Measurements from ENCODE around the gene THAP2. TPM values are rescaled to one million over a fixed set of nuclear protein-coding genes. Genes with fewer than 3 reads are reported as not detected.

THAP2 gene
- total RNA-seq, 5 donors from 2014 or later (not counting 1 experiment from before 2014, with no cell fraction given): 8.3 to 23.1 (median 8.6) TPM

GRCh38 chr12:71721783-71722505, 57.8 kb downstream of the THAP2 start:
- no peaks in the 10 kb centered on the region for H3K27me3 ChIP-seq (replicated peaks in 1 of 2; ENCODE audit: control insufficient read depth in 2 of 2, extremely low read depth in 1 of 2, insufficient read depth in 2 of 2, low read length in 1 of 2)
- no peaks in the 10 kb centered on the region for H3K36me3 Mint-ChIP-seq
- H3K9me3 ChIP-seq: no peaks in the 10 kb centered on the region
- no peak overlapping the region for H3K4me3 Mint-ChIP-seq
- 100% methylated on average over 2 of the region's 4 CpGs for WGBS (ENCODE audit: insufficient coverage)
- H3K9me3 Mint-ChIP-seq: no peaks in the 10 kb centered on the region
- ATAC-seq (replicated peaks in 1 of 4) (no peak), DNase-seq (no peak)
- no peak overlapping the region for H3K27ac ChIP-seq (ENCODE audit: low read length)
- CTCF ChIA-PET: interaction anchor here in 1 of 2 donors (1.4 kb wide), 1 partner anchor 25 kb away, joined by 5 read pairs; no protein-coding TSS in a partner anchor
- no peaks in the 10 kb centered on the region for H3K4me1 ChIP-seq (ENCODE audit: control insufficient read depth in 1 of 2, extremely low read depth in 1 of 2, insufficient read depth in 2 of 2, low read length in 2 of 2)
- no peak overlapping the region for H3K27ac Mint-ChIP-seq
- H3K4me1 Mint-ChIP-seq: no peaks in the 10 kb centered on the region
- H3K4me3 ChIP-seq (ENCODE audit: control insufficient read depth in 1 of 2, extremely low read depth in 1 of 2, low read length in 1 of 2): no peak overlapping the region
- H3K36me3 ChIP-seq (ENCODE audit: control insufficient read depth in 2 of 2, extremely low read depth in 1 of 2, insufficient read depth in 1 of 2, low read length in 1 of 2): no peaks in the 10 kb centered on the region
- POLR2A ChIA-PET: no interaction called here
- peaks cover 2 to 5% of the 10 kb centered on the region in 2 donors for H3K27me3 Mint-ChIP-seq

- Mint-ChIP-seq H3K9me3 (no peaks in the 10 kb centered on the region), H3K4me1 (no peaks in the 10 kb centered on the region), H3K4me3 (no peak overlapping the region), H3K36me3 (no peaks in the 10 kb centered on the region), H3K27me3 (peaks cover 0 to 5% of the 10 kb centered on the region in 2 donors), H3K27ac (no peak overlapping the region)
- H3K36me3 ChIP-seq (ENCODE audit: control insufficient read depth in 2 of 2, extremely low read depth in 1 of 2, insufficient read depth in 1 of 2, low read length in 1 of 2): no peaks in the 10 kb centered on the region
- ATAC-seq (replicated peaks in 1 of 4) (no peak), DNase-seq (no peak)
- H3K4me3 ChIP-seq (ENCODE audit: control insufficient read depth in 1 of 2, extremely low read depth in 1 of 2, low read length in 1 of 2): no peak overlapping the region
- POLR2A ChIA-PET: no interaction called here
- peaks cover 0 to 3% of the 10 kb centered on the region in 2 experiments for H3K27me3 ChIP-seq (replicated peaks in 1 of 2; ENCODE audit: control insufficient read depth in 2 of 2, extremely low read depth in 1 of 2, insufficient read depth in 2 of 2, low read length in 1 of 2)
- CTCF ChIA-PET: no interaction called here
- WGBS (ENCODE audit: insufficient coverage): 29% methylated on average over 1 of the region's 3 CpGs
- no peaks in the 10 kb centered on the region for H3K4me1 ChIP-seq (ENCODE audit: control insufficient read depth in 1 of 2, extremely low read depth in 1 of 2, insufficient read depth in 2 of 2, low read length in 2 of 2)
- H3K9me3 ChIP-seq: no peaks in the 10 kb centered on the region
- H3K27ac ChIP-seq (ENCODE audit: low read length): no peak overlapping the region
Measured at GRCh38 chr12:71725011-71725410, 60.9 kb downstream of the THAP2 start.

- peaks cover 0 to 5% of the 10 kb centered on the region in 2 donors for H3K27me3 Mint-ChIP-seq
- no peak for ATAC-seq (replicated peaks in 1 of 4)
Measured at GRCh38 chr12:71726548-71726947, 62.4 kb downstream of the THAP2 start.

GRCh38 chr12:71727958-71728357, 63.9 kb downstream of the THAP2 start:
- no peak for ATAC-seq (replicated peaks in 1 of 4)

More at GRCh38 chr12:71726548-71726947, 62.4 kb downstream of the THAP2 start:
- Mint-ChIP-seq H3K36me3 (no peaks in the 10 kb centered on the region), H3K4me3 (no peak overlapping the region), H3K27ac (no peak overlapping the region), H3K9me3 (no peaks in the 10 kb centered on the region), H3K4me1 (no peaks in the 10 kb centered on the region)
- Histone ChIP-seq H3K36me3 (ENCODE audit: control insufficient read depth in 2 of 2, extremely low read depth in 1 of 2, insufficient read depth in 1 of 2, low read length in 1 of 2) (no peaks in the 10 kb centered on the region), H3K4me1 (ENCODE audit: control insufficient read depth in 1 of 2, extremely low read depth in 1 of 2, insufficient read depth in 2 of 2, low read length in 2 of 2) (no peaks in the 10 kb centered on the region), H3K9me3 (no peaks in the 10 kb centered on the region), H3K27ac (ENCODE audit: low read length) (no peak overlapping the region), H3K27me3 (replicated peaks in 1 of 2; ENCODE audit: control insufficient read depth in 2 of 2, extremely low read depth in 1 of 2, insufficient read depth in 2 of 2, low read length in 1 of 2) (peaks cover 0 to 3% of the 10 kb centered on the region in 2 experiments), H3K4me3 (ENCODE audit: control insufficient read depth in 1 of 2, extremely low read depth in 1 of 2, low read length in 1 of 2) (no peak overlapping the region)
- CTCF ChIA-PET: interaction anchor here in 1 of 2 donors (0.6 kb wide), 1 partner anchor 21 kb away, joined by 3 read pairs; no protein-coding TSS in a partner anchor
- POLR2A ChIA-PET: interaction anchor here in 1 of 2 donors (0.6 kb wide), 1 partner anchor 120 kb away, joined by 3 read pairs; no protein-coding TSS in a partner anchor
- no peak for DNase-seq
- 60% methylated on average over 1 of the region's 2 CpGs for WGBS (ENCODE audit: insufficient coverage)

More at GRCh38 chr12:71727958-71728357, 63.9 kb downstream of the THAP2 start:
- Mint-ChIP-seq H3K27ac (no peak overlapping the region), H3K4me1 (no peaks in the 10 kb centered on the region), H3K27me3 (peaks cover 0 to 5% of the 10 kb centered on the region in 2 donors), H3K36me3 (no peaks in the 10 kb centered on the region), H3K4me3 (no peak overlapping the region), H3K9me3 (no peaks in the 10 kb centered on the region)
- Histone ChIP-seq H3K9me3 (no peaks in the 10 kb centered on the region), H3K4me3 (ENCODE audit: control insufficient read depth in 1 of 2, extremely low read depth in 1 of 2, low read length in 1 of 2) (no peak overlapping the region), H3K4me1 (ENCODE audit: control insufficient read depth in 1 of 2, extremely low read depth in 1 of 2, insufficient read depth in 2 of 2, low read length in 2 of 2) (no peaks in the 10 kb centered on the region), H3K27me3 (replicated peaks in 1 of 2; ENCODE audit: control insufficient read depth in 2 of 2, extremely low read depth in 1 of 2, insufficient read depth in 2 of 2, low read length in 1 of 2) (peaks cover 0 to 3% of the 10 kb centered on the region in 2 experiments), H3K36me3 (ENCODE audit: control insufficient read depth in 2 of 2, extremely low read depth in 1 of 2, insufficient read depth in 1 of 2, low read length in 1 of 2) (no peaks in the 10 kb centered on the region), H3K27ac (ENCODE audit: low read length) (no peak overlapping the region)
- ChIA-PET POLR2A (no interaction called here), CTCF (no interaction called here)
- DNase-seq: no peak
- no CpG with 5 or more reads among the region's 5 CpGs for WGBS (ENCODE audit: insufficient coverage)

Other genes starting within 250 kb of the THAP2 start
- gene LGR5, start 224.5 kb upstream of the THAP2 start, total RNA-seq: under 1 TPM in 1 of 5 donors, not detected in 4; 0.25 TPM
- 100 to 1,000 TPM in 3 of 5 donors, 10 to 100 TPM in 2; 85.5 to 146 (median 106) TPM for gene ZFC3H1, start 453 bp upstream of the THAP2 start, total RNA-seq
- gene TMEM19, start 21.8 kb downstream of the THAP2 start, total RNA-seq: 10 to 100 TPM; 14.1 to 21.5 (median 17.7) TPM
- 10 to 100 TPM; 55.3 to 65.2 (median 63.6) TPM for gene RAB21, start 90.6 kb downstream of the THAP2 start, total RNA-seq
- 10 to 100 TPM; 63.8 to 85.9 (median 71.3) TPM for gene TBC1D15, start 175.5 kb downstream of the THAP2 start, total RNA-seq

All from T-cell (primary cell).